HepG2 (cell line): ENCODE data around the gene PSD4. TPM values are rescaled to one million over a fixed set of nuclear protein-coding genes. Genes with fewer than 3 reads are reported as not detected.

Experiments used
- ARNTL ChIP-seq: sonication (generic); formaldehyde crosslinking; IDR thresholded peaks from 2 replicates; pipeline ENCODE4 v1.4.0; 2020; ENCODE audit warnings: mild to moderate bottlenecking, missing genetic modification reagents
- FOXC1 ChIP-seq: sonication (generic); formaldehyde crosslinking; IDR thresholded peaks from 2 replicates; pipeline ENCODE4 v1.8.0; 2022; ENCODE audit warnings: mild to moderate bottlenecking, missing genetic modification reagents, borderline replicate concordance
- KLF6 ChIP-seq: IDR thresholded peaks from 2 replicates; pipeline ENCODE4 v1.8.0; 2016; ENCODE audit warnings: missing biosample characterization, missing genetic modification reagents
- NBN ChIP-seq: fragments of 450-650 bp; conservative IDR thresholded peaks from 2 replicates; pipeline ENCODE4 v1.6.1; 2017
- NFYB ChIP-seq: sonication (generic); formaldehyde crosslinking; IDR thresholded peaks from 2 replicates; pipeline ENCODE4 v1.4.0; 2020; ENCODE audit warnings: missing genetic modification reagents
- NR0B2 ChIP-seq: sonication (generic); formaldehyde crosslinking; IDR thresholded peaks from 2 replicates; pipeline ENCODE4 v1.4.0; 2020; ENCODE audit warnings: mild to moderate bottlenecking, missing genetic modification reagents
- RARA ChIP-seq: IDR thresholded peaks from 2 replicates; pipeline ENCODE4 v1.6.1; 2016; ENCODE audit warnings: missing genetic modification reagents, missing compliant biosample characterization
- SIX4 ChIP-seq: sonication (generic); formaldehyde crosslinking; IDR thresholded peaks from 2 replicates; pipeline ENCODE4 v1.4.0; 2020; ENCODE audit warnings: missing genetic modification reagents
- SPEN ChIP-seq: sonication (generic); formaldehyde crosslinking; IDR thresholded peaks from 2 replicates; pipeline ENCODE4 v1.5.1; 2020; ENCODE audit warnings: low read depth, mild to moderate bottlenecking, missing genetic modification reagents
- TCF7 ChIP-seq: sonication (generic); IDR thresholded peaks from 2 replicates; pipeline ENCODE4 v1.6.1; 2016; ENCODE audit warnings: antibody characterized with exemption, low read depth
- TOPORS ChIP-seq: sonication (generic); formaldehyde crosslinking; IDR thresholded peaks from 2 replicates; pipeline ENCODE4 v1.8.0; 2023; ENCODE audit warnings: mild to moderate bottlenecking, missing genetic modification reagents
- ZBTB7A ChIP-seq: sonication (generic); formaldehyde crosslinking; IDR thresholded peaks from 2 replicates; pipeline ENCODE4 v1.8.0; 2022; ENCODE audit warnings: mild to moderate bottlenecking, missing genetic modification reagents
- ZBTB7B ChIP-seq: sonication (generic); formaldehyde crosslinking; IDR thresholded peaks from 2 replicates; pipeline ENCODE4 v1.4.0; 2020; ENCODE audit warnings: missing genetic modification reagents
- ZKSCAN1 ChIP-seq: fragments of 150-350 bp; IDR thresholded peaks from 2 replicates; pipeline ENCODE4 v1.6.1; 2014; ENCODE audit warnings: low read length
- ZNF121 ChIP-seq: sonication (generic); formaldehyde crosslinking; IDR thresholded peaks from 2 replicates; pipeline ENCODE4 v1.5.0; 2020; ENCODE audit warnings: mild to moderate bottlenecking, missing genetic modification reagents
- ZNF34 ChIP-seq: sonication (generic); formaldehyde crosslinking; IDR thresholded peaks from 2 replicates; pipeline ENCODE4 v1.4.0; 2020; ENCODE audit warnings: mild to moderate bottlenecking, missing genetic modification reagents, borderline replicate concordance
- ZNF691 ChIP-seq: sonication (generic); formaldehyde crosslinking; IDR thresholded peaks from 2 replicates; pipeline ENCODE4 v1.4.0; 2020; ENCODE audit warnings: missing genetic modification reagents, low read depth, mild to moderate bottlenecking, borderline replicate concordance
- ZNF746 ChIP-seq: sonication (generic); formaldehyde crosslinking; IDR thresholded peaks from 2 replicates; pipeline ENCODE4 v1.8.0; 2022; ENCODE audit warnings: mild to moderate bottlenecking, missing genetic modification reagents
- ZNF766 ChIP-seq: sonication (generic); formaldehyde crosslinking; IDR thresholded peaks from 2 replicates; pipeline ENCODE4 v1.5.0; 2020; ENCODE audit warnings: missing genetic modification reagents, borderline replicate concordance
- ZNF780A ChIP-seq: sonication (generic); formaldehyde crosslinking; IDR thresholded peaks from 2 replicates; pipeline ENCODE4 v1.8.0; 2022; ENCODE audit warnings: mild to moderate bottlenecking, missing genetic modification reagents, moderate library complexity
- polyA plus RNA-seq, 8 experiments: library from polyadenylated mRNA; depleted of rRNA in 3 of 8; stranded (reverse) in 7 of 8; unstranded in 1 of 8; fragments of >200 nt; fragmentation: Illumina TruSeq in 4 of 8; extraction: Trizol in 4 of 8; gene quantifications; 2 replicates each; pipeline versions ENCODE4 v1.2.1 to v1.2.3, GENCODE V29; 2011 to 2016; ENCODE audit warnings: low read depth in 4 of 8, missing spikeins in 1 of 8, mixed read lengths in 1 of 8; ENCODE audit not compliant: insufficient read depth in 1 of 8
- total RNA-seq, 5 experiments: library from RNA; depleted of rRNA; stranded (reverse); fragments of >200 nt; fragmentation: Illumina TruSeq; extraction: Trizol; gene quantifications; 2 replicates each; pipeline ENCODE4 v1.2.3, GENCODE V29; 2016; ENCODE audit warnings: low read depth in 1 of 5
- TF ChIP-seq, protein P1 (sequence below): sonication (generic); formaldehyde crosslinking; IDR thresholded peaks from 2 replicates; pipeline ENCODE4 v1.8.0; 2022; ENCODE audit warnings: mild to moderate bottlenecking, missing genetic modification reagents
- TF ChIP-seq, protein P2 (sequence below), 2 experiments: sonication (generic) in 1 of 2; formaldehyde crosslinking in 1 of 2; IDR thresholded peaks; 2 replicates each; pipeline versions ENCODE4 v1.5.1 to v1.6.1; 2011 to 2020; ENCODE audit warnings: borderline replicate concordance in 1 of 2, low read depth in 1 of 2, low read length in 1 of 2, mild to moderate bottlenecking in 1 of 2, missing genetic modification reagents in 1 of 2, moderate library complexity in 1 of 2
- TF ChIP-seq, protein P3 (sequence below): sonication (generic); formaldehyde crosslinking; IDR thresholded peaks from 2 replicates; pipeline ENCODE4 v1.5.1; 2020; ENCODE audit warnings: missing genetic modification reagents, mild to moderate bottlenecking, borderline replicate concordance

PSD4 gene
- total and polyA plus RNA-seq, 2 of the 13 experiments (the other 11 are each of a cell fraction or from before 2014, with no cell fraction given) = 5.8 to 9.4 TPM

GRCh38 chr2:113167115-113167932 is 6.4 kb upstream of the PSD4 start (continued):
- TF ChIP-seq, protein P1, sequence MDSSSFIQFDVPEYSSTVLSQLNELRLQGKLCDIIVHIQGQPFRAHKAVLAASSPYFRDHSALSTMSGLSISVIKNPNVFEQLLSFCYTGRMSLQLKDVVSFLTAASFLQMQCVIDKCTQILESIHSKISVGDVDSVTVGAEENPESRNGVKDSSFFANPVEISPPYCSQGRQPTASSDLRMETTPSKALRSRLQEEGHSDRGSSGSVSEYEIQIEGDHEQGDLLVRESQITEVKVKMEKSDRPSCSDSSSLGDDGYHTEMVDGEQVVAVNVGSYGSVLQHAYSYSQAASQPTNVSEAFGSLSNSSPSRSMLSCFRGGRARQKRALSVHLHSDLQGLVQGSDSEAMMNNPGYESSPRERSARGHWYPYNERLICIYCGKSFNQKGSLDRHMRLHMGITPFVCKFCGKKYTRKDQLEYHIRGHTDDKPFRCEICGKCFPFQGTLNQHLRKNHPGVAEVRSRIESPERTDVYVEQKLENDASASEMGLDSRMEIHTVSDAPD = peak; percentile 96
- 0 out of 2 replicates have a peak, but pooled peaks have one; percentile 85 for TF ChIP-seq KLF6 (CRISPR knock-in tag)
- peak; percentile 97 for TF ChIP-seq SPEN
- TF ChIP-seq NR0B2 (CRISPR knock-in tag) = peak; percentile 86; the same call in 1 of the 2 replicates
- TF ChIP-seq ZNF780A (CRISPR knock-in tag) = peak; percentile 58; the same call in 1 of the 2 replicates
- peak; percentile 98 for TF ChIP-seq ZNF766 (CRISPR knock-in tag)
- peak; percentile 52; the same call in 1 of the 2 replicates for TF ChIP-seq TCF7
- 0 out of 2 replicates have a peak, but pooled peaks have one; percentile 32 for TF ChIP-seq ZNF34 (CRISPR knock-in tag)
- peak; percentile 89 for TF ChIP-seq SIX4 (CRISPR knock-in tag)
- peak; percentile 91; the same call in 1 of the 2 replicates for TF ChIP-seq TOPORS (CRISPR knock-in tag)
- TF ChIP-seq ZKSCAN1 = no peak
- peak; percentile 97 for TF ChIP-seq ZNF746 (CRISPR knock-in tag)
- peak; percentile 77 for TF ChIP-seq NFYB (CRISPR knock-in tag)
- no peak for TF ChIP-seq NBN
- TF ChIP-seq, protein P2, sequence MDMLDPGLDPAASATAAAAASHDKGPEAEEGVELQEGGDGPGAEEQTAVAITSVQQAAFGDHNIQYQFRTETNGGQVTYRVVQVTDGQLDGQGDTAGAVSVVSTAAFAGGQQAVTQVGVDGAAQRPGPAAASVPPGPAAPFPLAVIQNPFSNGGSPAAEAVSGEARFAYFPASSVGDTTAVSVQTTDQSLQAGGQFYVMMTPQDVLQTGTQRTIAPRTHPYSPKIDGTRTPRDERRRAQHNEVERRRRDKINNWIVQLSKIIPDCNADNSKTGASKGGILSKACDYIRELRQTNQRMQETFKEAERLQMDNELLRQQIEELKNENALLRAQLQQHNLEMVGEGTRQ (IDR thresholded peaks at IDR 0.05; ENCODE audit: low read depth, low read length) = peak; percentile 68; the same call in 1 of the 2 replicates
- TF ChIP-seq, protein P2 (CRISPR knock-in tag; IDR thresholded peaks at IDR 0.05; ENCODE audit: borderline replicate concordance) = peak; percentile 86; the same call in 1 of the 2 replicates
- TF ChIP-seq FOXC1 (CRISPR knock-in tag) = peak; percentile 89; the same call in 1 of the 2 replicates
- TF ChIP-seq ZNF691 (CRISPR knock-in tag) = peak; percentile 99
- TF ChIP-seq ARNTL (CRISPR knock-in tag) = peak; percentile 99
- peak; percentile 67 for TF ChIP-seq ZBTB7B (CRISPR knock-in tag)
- TF ChIP-seq ZBTB7A = no peak
- peak; percentile 64 for TF ChIP-seq ZNF121 (CRISPR knock-in tag)
- peak; percentile 96 for TF ChIP-seq RARA (CRISPR knock-in tag)
- TF ChIP-seq, protein P3, sequence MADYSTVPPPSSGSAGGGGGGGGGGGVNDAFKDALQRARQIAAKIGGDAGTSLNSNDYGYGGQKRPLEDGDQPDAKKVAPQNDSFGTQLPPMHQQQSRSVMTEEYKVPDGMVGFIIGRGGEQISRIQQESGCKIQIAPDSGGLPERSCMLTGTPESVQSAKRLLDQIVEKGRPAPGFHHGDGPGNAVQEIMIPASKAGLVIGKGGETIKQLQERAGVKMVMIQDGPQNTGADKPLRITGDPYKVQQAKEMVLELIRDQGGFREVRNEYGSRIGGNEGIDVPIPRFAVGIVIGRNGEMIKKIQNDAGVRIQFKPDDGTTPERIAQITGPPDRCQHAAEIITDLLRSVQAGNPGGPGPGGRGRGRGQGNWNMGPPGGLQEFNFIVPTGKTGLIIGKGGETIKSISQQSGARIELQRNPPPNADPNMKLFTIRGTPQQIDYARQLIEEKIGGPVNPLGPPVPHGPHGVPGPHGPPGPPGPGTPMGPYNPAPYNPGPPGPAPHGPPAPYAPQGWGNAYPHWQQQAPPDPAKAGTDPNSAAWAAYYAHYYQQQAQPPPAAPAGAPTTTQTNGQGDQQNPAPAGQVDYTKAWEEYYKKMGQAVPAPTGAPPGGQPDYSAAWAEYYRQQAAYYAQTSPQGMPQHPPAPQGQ (CRISPR knock-in tag) = no peak
